GM19455 (cell line): ENCODE results near the gene ALKBH5.

ENCODE experiments used
- ATAC-seq: cut with Tn5 transposase; IDR thresholded peaks from one replicate; pipeline ENCODE4 v1.9.1; 2021; ENCODE audit not compliant: unreplicated experiment

Gene ALKBH5

GRCh38 chr17:18238299-18238698 lies 54.7 kb downstream of the ALKBH5 start:
- no peak for ATAC-seq

- no peak for ATAC-seq
These were observed 56.8 kb downstream of the ALKBH5 start for GRCh38 chr17:18240449-18240848.

GRCh38 chr17:18241229-18241871 lies 57.7 kb downstream of the ALKBH5 start:
- no peak for ATAC-seq

GRCh38 chr17:18245038-18245776 lies 61.6 kb downstream of the ALKBH5 start:
- no peak for ATAC-seq

DNA sequence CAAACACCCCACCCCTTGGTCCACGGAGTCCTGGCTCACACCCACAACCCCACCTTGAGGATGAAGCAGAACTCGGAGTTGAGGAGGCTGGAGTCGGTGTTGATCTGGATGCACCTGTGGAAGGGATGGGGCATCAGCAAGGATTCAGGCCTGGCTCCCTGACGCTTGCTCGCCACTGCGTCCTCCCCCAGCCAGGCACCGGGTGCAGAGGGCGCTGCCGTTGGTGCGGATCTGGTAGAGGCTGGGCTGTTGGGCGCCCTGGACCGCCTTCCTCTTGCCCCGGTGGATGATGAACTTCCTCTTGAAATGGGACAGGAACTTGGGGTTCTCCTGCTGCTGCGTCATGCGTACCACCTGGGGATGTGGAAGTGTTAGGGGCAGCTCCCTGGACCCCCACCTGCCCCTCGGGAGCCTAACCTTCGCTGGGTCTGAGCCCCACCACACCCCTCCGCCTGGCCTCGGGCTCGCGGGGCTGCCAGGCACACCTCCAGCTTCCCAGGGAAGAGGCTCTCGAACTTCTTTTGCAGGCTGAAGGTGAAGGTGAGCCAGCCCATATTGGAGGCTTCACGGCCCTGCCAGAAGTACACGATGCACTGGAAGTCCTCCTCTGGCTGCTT lies 62.6 kb downstream of the ALKBH5 start:
- ATAC-seq = no peak

DNA sequence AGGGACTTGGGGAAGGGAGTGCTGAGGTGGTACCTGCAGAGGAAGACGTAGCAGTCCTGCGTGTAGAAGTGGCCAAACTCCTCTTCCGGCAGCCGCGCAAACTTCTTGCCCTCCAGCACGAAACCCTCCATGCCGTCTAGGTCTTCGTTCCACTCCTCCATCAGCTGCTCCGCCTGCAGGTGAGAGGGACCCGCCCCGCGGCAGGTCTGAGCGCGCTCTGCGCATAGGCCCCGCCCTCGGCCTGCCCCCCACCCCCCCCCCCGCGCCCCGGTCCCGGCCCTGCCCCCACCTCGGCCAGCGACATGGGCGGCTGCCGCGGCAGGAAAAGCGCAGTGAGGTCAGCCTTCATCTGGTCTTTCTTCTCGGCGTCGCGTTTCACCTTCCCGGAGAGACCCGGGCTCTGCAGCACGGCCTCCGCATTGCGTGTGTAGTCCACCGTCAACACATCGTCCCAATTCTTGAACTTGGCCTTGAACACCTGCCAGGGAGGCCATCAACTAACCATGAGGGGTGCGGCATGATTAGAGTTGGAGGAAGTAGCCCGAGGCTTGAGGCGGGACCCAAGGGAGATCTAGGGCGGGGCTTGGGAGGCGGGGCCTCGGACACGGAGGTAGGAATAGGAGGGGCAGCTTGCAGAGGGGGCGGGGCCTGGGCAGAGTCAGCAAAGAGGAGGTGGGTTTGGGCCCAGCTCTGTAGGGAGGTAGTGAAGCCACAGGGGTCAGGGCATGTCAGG lies 63.4 kb downstream of the ALKBH5 start:
- no peak for ATAC-seq

- no peak for ATAC-seq
These were observed 64.0 kb downstream of the ALKBH5 start for GRCh38 chr17:18247613-18248001.

DNA sequence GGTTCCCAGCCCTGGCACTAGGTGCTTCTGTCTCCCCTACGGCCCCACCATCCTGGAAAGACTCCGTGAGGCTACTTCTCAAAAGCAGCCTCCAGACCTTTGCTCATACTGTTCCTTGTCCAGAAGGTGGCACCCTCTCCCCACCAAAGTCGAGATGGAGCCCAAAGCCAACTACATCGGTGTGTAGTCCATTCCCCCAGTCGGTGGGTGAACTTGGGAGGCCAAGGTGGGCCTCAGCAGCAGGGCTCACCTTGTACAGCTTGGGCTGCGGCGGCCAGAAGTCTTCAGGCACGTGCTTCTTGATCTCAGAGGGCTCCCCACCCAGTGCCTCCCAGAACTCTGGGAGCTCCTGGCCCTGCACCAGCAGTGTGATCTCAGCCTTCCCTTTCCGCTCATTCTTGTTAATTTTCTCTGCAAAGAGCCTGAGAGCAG lies 64.7 kb downstream of the ALKBH5 start:
- ATAC-seq = no peak

- no peak for ATAC-seq
These were observed 65.2 kb downstream of the ALKBH5 start for GRCh38 chr17:18248811-18249210.

GRCh38 chr17:18250259-18250658 lies 66.6 kb downstream of the ALKBH5 start:
- no peak for ATAC-seq

GRCh38 chr17:18250708-18251107 lies 67.1 kb downstream of the ALKBH5 start:
- no peak for ATAC-seq

- ATAC-seq = no peak
These were observed 67.6 kb downstream of the ALKBH5 start for GRCh38 chr17:18251204-18251603.

GRCh38 chr17:18252160-18252559 lies 68.5 kb downstream of the ALKBH5 start:
- ATAC-seq = no peak

DNA sequence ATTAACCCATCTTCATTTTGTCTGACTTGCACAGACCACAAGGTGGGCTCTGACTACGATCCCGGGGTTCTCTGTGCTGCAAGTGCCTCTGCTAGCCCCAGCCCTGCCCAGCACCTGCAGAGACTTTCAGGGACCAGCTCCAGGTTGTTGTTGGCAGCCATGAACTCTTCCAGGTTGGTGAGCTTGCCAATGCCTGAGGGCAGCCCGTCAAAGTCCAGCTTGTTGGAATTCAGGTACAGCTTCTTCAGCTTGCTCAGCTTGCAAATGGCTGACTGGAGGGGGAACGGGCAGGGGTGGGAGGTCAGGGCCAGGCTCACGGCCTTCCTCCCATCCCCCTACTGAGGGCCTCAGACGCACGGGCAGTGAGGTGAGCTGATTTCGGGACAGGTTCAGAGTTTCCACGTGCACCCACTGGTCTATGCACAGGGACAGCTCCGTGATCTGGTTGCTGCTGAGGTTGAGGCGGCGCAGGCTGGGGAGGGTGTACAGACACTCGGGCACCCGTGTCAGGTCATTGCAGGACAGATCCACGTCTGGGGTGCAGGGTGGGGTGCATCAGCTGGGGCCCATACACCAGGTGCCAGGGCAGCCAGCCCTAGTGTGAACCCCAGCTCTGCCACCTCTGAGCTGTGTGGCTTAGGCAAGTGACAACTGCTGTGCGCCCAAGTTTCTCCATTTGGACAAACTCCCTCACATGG lies 69.7 kb downstream of the ALKBH5 start:
- ATAC-seq = no peak

GRCh38 chr17:18253947-18254821 lies 70.6 kb downstream of the ALKBH5 start:
- no peak for ATAC-seq

- ATAC-seq = no peak
These were observed 71.4 kb downstream of the ALKBH5 start for GRCh38 chr17:18254888-18255649.

DNA sequence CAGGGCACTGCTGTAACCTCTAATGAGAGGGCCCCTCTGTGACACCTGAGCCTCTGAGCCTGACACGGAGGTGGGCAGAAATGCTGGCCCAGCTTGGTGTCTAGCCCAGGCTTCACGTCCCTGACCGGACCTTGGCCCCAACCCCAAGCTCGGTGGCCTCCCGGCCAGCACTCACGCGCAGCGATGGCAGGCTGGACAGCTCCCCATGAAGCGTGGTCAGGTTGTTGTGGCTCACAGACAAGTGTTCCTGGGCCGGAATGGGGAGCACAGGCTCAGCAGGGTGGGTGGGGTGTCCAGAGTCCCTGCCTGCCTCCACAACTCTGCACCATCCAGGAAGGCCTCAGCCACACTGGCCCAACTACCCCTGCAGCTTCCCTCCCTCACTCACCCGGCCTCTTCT lies 72.7 kb downstream of the ALKBH5 start:
- ATAC-seq = no peak

DNA sequence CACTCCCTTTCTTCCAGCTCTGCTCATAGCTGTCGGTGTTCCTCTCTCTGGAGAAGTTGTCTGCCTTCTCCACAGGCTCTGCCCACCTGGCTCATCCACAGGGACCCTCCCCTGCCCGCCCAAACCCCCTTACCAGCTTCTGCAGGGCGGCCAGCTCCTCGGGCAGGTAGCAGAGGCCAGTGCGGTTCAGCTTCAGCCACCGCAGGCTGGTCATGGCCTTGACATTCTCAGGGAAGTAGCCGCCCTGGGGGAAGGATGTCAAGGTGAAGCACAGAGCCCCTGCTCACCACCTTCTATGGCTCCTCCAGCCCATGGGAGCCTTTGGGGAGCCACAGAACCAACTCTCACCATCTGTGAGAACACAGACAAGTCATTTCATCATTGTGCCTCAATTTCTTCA lies 73.1 kb downstream of the ALKBH5 start:
- ATAC-seq = no peak

DNA sequence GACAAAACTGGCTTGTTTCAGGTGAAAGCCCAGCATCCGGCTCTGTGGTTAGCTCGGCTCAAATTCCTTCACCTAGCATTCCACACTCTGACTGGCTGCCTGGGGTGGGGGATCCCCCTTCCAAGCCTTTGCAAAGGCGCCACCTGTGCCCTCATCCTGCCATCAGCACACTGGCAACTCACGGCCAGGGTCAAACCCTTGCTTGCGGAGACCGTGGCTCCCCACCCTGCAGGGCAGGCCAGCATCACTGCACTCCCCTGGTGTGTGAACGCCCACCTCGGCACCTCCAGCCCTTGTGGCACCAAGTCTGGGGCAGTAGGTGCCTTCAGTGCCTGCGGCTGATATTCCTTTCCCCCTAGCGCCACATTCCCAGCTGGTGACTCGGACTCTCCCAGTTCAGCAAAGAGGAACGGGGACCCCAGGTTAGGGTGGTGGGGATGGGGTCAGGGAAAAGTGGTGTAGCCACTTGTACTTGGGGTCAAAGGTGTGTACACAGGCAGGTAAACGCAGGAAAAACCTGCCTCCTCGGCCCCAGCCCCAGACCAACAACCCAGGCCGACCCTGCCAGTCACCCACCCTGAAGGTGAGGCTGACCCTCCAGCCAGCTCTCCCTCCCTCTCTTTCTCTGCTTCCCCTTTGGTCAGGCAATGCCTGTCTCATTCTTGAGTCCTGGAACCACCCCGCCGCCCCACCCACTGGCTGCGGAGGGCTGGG lies 73.8 kb downstream of the ALKBH5 start:
- no peak for ATAC-seq
